ENCODE results near the gene NRK. TPM values are rescaled to one million over a fixed set of nuclear protein-coding genes. Genes with fewer than 3 reads are reported as not detected.

The NRK gene
- 1.4 and 1.6 TPM in 2 replicates for total RNA-seq

GRCh38 chrX:105822138-105823091 lies at the start of gene NRK:
Gene NRK, plus strand, starts transcription at chrX:105822539. Its CDS starts 307 bp downstream, at chrX:105822846.

Other genes with a start within 250 kb of the NRK start
- gene SERPINA7, start 216.2 kb downstream of the NRK start, total RNA-seq, result not detected in 2 replicates

All from epithelial cell of umbilical artery (primary cell).